Hepatocyte (in vitro differentiated cells): Measurements from ENCODE around the gene AVPR1A. TPM values are rescaled to one million over a fixed set of nuclear protein-coding genes. Genes with fewer than 3 reads are reported as not detected.

Experiments
- DNase-seq: peaks from one replicate; pipeline ENCODE4 v3.0.0-alpha.2; 2016; ENCODE audit warnings: low spot score
- H2AFZ ChIP-seq: fragments of 200-600 bp; sonication (generic); 2 replicates; pipeline ENCODE4 v1.6.0; 2016; ENCODE audit warnings: antibody characterized with exemption, mild to moderate bottlenecking
- H3K27ac ChIP-seq: fragments of 200-600 bp; sonication (generic); 2 replicates; pipeline ENCODE4 v1.5.1; 2016; ENCODE audit warnings: mild to moderate bottlenecking
- H3K27me3 ChIP-seq: fragments of 200-600 bp; sonication (generic); 2 replicates; pipeline ENCODE4 v1.6.1; 2016
- H3K36me3 ChIP-seq: fragments of 200-600 bp; sonication (generic); replicated peaks from 2 replicates; pipeline ENCODE4 v1.5.1; 2016; ENCODE audit warnings: low read depth; ENCODE audit not compliant: insufficient read depth
- H3K4me1 ChIP-seq: fragments of 200-600 bp; sonication (generic); 2 replicates; pipeline ENCODE4 v1.5.1; 2016; ENCODE audit warnings: mild to moderate bottlenecking, moderate library complexity; ENCODE audit not compliant: insufficient read depth
- H3K4me2 ChIP-seq: fragments of 200-600 bp; sonication (generic); 2 replicates; pipeline ENCODE4 v1.6.0; 2016
- H3K4me3 ChIP-seq: fragments of 200-600 bp; sonication (generic); 2 replicates; pipeline ENCODE4 v1.5.1; 2016; ENCODE audit warnings: mild to moderate bottlenecking
- H3K79me2 ChIP-seq: fragments of 200-600 bp; sonication (generic); 2 replicates; pipeline ENCODE4 v1.6.0; 2017; ENCODE audit warnings: mild to moderate bottlenecking
- H3K9me2 ChIP-seq: fragments of 200-600 bp; sonication (generic); replicated peaks from 2 replicates; pipeline ENCODE4 v1.6.0; 2017; ENCODE audit warnings: mild to moderate bottlenecking; ENCODE audit not compliant: insufficient read depth
- H3K9me3 ChIP-seq: fragments of 200-600 bp; sonication (generic); 2 replicates; pipeline ENCODE4 v1.5.1; 2016; ENCODE audit warnings: low read depth, mild to moderate bottlenecking
- H4K20me1 ChIP-seq: fragments of 200-600 bp; sonication (generic); 2 replicates; pipeline ENCODE4 v1.6.0; 2016; ENCODE audit warnings: mild to moderate bottlenecking; ENCODE audit not compliant: insufficient read depth, poor library complexity, severe bottlenecking
- CTCF ChIP-seq: fragments of 200-600 bp; sonication (generic); IDR thresholded peaks from 2 replicates; pipeline ENCODE4 v1.5.1; 2016; ENCODE audit warnings: antibody characterized with exemption, mild to moderate bottlenecking; ENCODE audit not compliant: poor library complexity
- EZH2phosphoT487 ChIP-seq: fragments of 200-600 bp; sonication (generic); IDR thresholded peaks from one replicate; pipeline ENCODE4 v1.6.1; 2018; ENCODE audit warnings: antibody characterized with exemption, mild to moderate bottlenecking, low read depth, moderate library complexity; ENCODE audit not compliant: unreplicated experiment, severe bottlenecking
- WGBS: methylation state at CpG from one replicate; pipeline ENCODE4 v1.1.6; 2016; ENCODE audit warnings: low lambda C conversion rate; ENCODE audit errors: missing lambda C conversion rate; 5-methylcytosine and 5-hydroxymethylcytosine counted together
- polyA plus RNA-seq: library from polyadenylated mRNA; unstranded; fragments of >200 nt; fragmentation: Nextera tagmentation; extraction: Ambion mirVana; gene quantifications from 2 replicates; pipeline ENCODE4 v1.2.1, GENCODE V29; 2016
- total RNA-seq: library from RNA; depleted of rRNA; stranded (reverse); fragments of >200 nt; gene quantifications from 2 replicates; pipeline ENCODE4 v1.2.3, GENCODE V29; 2014

AVPR1A gene
- total and polyA plus RNA-seq, 2 experiments from 2014 or later: 0.58 to 2.4 TPM

GRCh38 chr12:63093084-63093483 lies 57.9 kb downstream of the AVPR1A start:
- no peak overlapping the region for H3K27ac ChIP-seq
- no peaks in the 10 kb centered on the region for H3K9me2 ChIP-seq
- no peaks in the 10 kb centered on the region for H3K79me2 ChIP-seq
- no peaks in the 10 kb centered on the region for H3K4me1 ChIP-seq
- H3K9me3 ChIP-seq: no peaks in the 10 kb centered on the region
- H4K20me1 ChIP-seq: no peaks in the 10 kb centered on the region
- TF ChIP-seq CTCF (no peak), EZH2phosphoT487 (no peak)
- H3K27me3 ChIP-seq: no peaks in the 10 kb centered on the region
- no peaks in the 10 kb centered on the region for H3K36me3 ChIP-seq
- no peak overlapping the region for H2AFZ ChIP-seq
- no peak for DNase-seq
- H3K4me3 ChIP-seq: no peak overlapping the region
- no peak overlapping the region for H3K4me2 ChIP-seq
- 93% methylated on average over 2 of the region's 2 CpGs for WGBS

Other genes with a start within 250 kb of the AVPR1A start
- gene PPM1H, start 216.1 kb downstream of the AVPR1A start, total RNA-seq: 19.6 and 21.8 TPM in 2 replicates
- 9.2 TPM in 2 replicates for gene PPM1H, start 216.1 kb downstream of the AVPR1A start, polyA plus RNA-seq